ENCODE measurements around the gene KRT72.

- TF ChIP-seq CTCF (IDR thresholded peaks at IDR 0.05; ENCODE audit: insufficient read depth, low read length, poor library complexity, severe bottlenecking) (no peak), EZH2phosphoT487 (conservative IDR thresholded peaks at IDR 0.05; ENCODE audit: low read length) (no peak)
These were observed 28.2 kb upstream of the KRT72 start for GRCh38 chr12:52629281-52630007.
